ENCODE measurements around the gene UNC119.

The UNC119 gene

DNA sequence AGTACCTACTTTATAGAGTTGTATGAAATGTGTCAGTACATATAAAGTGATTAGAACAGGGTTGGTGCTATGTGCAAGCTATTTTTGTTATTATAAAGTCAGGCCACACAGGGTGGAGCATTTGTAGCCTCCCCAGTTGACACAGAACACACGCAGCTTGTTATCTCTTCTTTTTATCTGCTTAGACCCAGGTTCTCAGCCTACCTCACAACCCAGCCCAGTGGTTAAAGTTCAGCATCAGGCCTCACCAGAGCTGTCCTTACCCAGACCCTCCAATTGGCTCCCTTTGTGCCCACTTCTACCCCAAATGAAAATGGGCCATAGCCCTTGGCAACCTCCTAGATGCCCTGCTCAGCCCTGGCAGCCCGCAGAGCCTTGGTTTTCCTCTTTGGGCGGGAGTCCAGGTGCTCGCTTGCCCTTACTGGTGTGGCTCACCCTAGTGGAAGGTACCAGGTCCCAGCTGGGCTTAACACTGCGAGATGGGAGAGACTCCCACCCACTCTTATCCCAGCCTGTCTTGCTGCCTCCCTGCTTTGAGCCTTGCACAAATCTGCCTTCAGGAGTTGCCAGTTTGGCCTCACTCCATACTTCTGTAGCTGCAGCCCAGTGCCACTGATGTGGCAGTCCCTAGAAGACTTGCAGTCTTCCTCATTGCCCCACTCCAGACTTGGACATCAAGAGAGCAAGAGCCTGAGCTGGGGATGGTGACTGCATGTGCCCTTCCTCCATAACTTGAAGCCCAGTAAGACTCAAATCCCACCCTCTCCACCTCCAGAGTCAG lies 20.0 kb upstream of the UNC119 start:
- H3K4me3 ChIP-seq (ENCODE audit: low read length), result no peak overlapping the region
- TF ChIP-seq, protein P1, sequence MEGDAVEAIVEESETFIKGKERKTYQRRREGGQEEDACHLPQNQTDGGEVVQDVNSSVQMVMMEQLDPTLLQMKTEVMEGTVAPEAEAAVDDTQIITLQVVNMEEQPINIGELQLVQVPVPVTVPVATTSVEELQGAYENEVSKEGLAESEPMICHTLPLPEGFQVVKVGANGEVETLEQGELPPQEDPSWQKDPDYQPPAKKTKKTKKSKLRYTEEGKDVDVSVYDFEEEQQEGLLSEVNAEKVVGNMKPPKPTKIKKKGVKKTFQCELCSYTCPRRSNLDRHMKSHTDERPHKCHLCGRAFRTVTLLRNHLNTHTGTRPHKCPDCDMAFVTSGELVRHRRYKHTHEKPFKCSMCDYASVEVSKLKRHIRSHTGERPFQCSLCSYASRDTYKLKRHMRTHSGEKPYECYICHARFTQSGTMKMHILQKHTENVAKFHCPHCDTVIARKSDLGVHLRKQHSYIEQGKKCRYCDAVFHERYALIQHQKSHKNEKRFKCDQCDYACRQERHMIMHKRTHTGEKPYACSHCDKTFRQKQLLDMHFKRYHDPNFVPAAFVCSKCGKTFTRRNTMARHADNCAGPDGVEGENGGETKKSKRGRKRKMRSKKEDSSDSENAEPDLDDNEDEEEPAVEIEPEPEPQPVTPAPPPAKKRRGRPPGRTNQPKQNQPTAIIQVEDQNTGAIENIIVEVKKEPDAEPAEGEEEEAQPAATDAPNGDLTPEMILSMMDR (IDR thresholded peaks at IDR 0.05; ENCODE audit: insufficient read depth, low read depth, low read length, missing control alignments), result no peak
- DNase-seq (ENCODE audit: low read depth), result no peak

DNA sequence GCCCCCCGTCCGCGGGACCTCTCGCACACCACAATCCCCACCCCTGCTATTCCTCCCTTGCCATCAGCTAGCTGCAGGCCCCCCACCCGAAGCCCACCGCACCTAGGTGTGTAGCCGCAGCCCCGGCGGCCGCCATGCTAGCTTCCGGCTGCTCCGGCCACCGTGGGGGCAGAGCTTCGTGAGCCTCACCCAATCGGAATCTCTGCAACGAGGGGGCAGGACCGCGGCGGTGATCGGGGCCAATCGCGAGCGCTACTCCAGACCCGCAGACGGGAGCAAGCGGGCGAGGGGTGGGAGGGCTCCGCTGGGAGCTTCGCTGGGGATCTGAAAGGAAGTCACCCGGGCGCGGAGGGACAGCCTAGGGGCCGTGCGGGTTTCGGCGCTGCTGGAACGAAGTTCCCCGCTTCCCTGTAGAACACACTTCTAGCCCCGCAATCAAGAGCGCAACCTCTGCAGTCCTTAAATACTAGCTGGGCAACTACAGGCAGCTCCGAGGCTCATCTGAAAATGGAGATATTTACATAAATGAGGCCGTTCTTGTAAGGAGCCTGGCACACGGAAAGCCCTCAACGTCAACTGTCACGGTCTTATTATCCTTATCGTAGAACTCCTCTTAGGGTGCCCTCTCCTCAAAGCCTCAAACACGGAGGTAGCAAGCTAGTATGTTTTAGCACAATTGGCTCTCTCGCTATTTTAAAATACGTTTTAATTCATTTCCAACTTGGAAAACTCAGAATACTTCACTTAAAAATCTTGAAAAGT lies 19.1 kb upstream of the UNC119 start, which contains the start of gene PIGS:
TSS of gene PIGS (minus strand) at position 164 of the 762 bp plus-strand sequence. CDS start at position 136, 28 bp downstream.
- peak; percentile 94 for DNase-seq (ENCODE audit: low read depth)
- H3K4me3 ChIP-seq (ENCODE audit: low read length), result peak within 1 kb of the TSS; percentile 93
- TF ChIP-seq, protein P1 (IDR thresholded peaks at IDR 0.05; ENCODE audit: insufficient read depth, low read depth, low read length, missing control alignments), result no peak

DNA sequence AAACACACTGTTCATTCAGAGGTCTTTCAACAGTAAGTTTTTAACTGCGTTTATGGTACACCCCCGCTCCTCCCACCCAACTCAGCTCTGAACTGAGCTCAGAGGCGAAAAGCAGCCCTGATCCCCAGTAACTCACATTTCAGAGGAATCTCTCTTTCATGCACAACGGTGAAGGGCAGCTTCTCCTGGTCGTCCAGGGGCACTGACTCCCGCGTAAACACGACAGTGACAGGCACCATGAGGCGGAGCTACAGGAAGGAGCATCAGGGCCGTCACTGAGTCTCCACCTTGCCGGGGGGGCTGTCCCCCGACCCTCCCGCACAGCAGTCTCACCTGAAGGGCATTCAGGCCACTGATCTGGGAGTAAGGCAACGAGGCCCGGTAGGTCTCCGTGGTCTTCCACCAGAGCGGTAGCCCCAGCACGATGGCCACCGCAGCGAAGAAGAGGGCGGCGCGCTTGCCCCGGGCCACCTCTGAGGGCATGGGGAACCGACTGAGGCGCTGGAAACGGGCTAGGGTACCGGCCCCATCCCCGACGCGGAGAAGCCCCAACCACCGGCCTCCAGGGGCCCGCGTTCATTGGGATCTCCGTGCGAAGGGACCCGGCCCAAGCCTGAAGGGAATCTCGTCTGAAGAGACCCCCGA lies 18.4 kb upstream of the UNC119 start:
- peak overlapping the region; percentile 93 for H3K4me3 ChIP-seq (ENCODE audit: low read length)
- DNase-seq (ENCODE audit: low read depth), result peak; percentile 36
- TF ChIP-seq, protein P1 (IDR thresholded peaks at IDR 0.05; ENCODE audit: insufficient read depth, low read depth, low read length, missing control alignments), result no peak

DNA sequence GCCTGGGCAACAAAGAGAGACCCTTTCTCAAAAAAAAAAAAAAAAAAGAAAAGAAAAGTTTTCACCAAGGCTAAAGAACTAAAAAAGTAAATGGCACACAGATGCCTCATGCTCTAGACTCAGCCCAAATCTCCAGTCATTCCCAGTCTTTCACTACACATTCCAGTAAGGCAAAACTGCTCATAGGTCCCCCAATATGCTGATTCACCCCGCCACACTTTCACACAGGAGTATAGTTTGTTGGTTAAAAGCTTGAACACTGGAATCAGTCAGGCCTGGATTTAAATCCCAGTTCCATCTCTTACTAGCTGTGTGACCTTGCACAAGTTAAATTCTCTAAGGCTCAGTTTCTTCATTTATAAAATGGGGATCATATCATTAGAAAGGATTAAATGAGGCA lies 17.0 kb upstream of the UNC119 start:
- TF ChIP-seq, protein P1 (IDR thresholded peaks at IDR 0.05; ENCODE audit: insufficient read depth, low read depth, low read length, missing control alignments), result no peak
- H3K4me3 ChIP-seq (ENCODE audit: low read length), result no peak overlapping the region
- DNase-seq (ENCODE audit: low read depth), result no peak

DNA sequence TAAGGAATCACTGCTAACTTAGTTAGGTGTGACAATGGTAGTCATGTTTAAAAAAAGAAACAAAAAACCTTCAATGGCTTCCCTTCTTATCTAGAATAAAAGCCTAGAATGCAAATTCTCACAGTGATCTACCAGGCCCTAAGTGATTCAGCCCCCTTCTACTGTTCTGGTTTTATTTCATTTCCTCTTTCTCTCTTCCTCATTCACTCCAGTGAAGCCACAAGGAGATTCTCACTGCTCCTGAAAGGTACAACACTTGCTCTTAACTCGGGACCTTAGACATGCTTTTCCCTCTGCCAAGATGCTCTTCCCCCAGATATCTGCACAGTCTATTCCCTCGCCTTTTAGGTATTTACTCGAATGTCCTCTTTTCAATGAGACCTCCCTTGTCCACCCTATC lies 15.2 kb upstream of the UNC119 start:
- DNase-seq (ENCODE audit: low read depth), result no peak
- no peak overlapping the region for H3K4me3 ChIP-seq (ENCODE audit: low read length)
- TF ChIP-seq, protein P1 (IDR thresholded peaks at IDR 0.05; ENCODE audit: insufficient read depth, low read depth, low read length, missing control alignments), result no peak

DNA sequence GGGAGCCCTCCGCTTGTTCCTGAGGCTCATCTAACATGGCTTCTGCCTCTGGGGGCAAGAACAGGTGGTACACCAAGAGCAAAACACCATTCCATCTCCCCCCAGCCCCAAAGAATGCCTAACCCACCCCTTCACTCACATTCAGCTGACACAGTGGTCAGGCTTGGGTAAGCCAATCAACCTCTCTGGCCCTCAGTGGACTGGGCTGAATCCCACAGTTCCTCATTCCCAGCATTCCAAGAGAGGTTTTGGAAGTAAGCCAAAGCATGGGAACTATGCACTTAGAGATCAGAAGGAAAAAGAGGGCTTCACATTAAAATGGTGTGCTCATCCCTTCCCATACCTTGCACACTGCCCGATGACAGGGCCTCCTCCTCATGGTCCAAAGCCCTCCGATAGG lies 11.1 kb upstream of the UNC119 start:
- no peak for DNase-seq (ENCODE audit: low read depth)
- no peak overlapping the region for H3K4me3 ChIP-seq (ENCODE audit: low read length)
- TF ChIP-seq, protein P1 (IDR thresholded peaks at IDR 0.05; ENCODE audit: insufficient read depth, low read depth, low read length, missing control alignments), result no peak
